T-cell (primary cell): ENCODE data around the gene ITPRIPL2. TPM values are rescaled to one million over a fixed set of nuclear protein-coding genes. Genes with fewer than 3 reads are reported as not detected.

Experiments
- ATAC-seq, 4 experiments: fragments of 200-7000 bp in 3 of 4; fragments of 150-1000 bp in 1 of 4; cut with Tn5 transposase; replicated peaks in 1 of 4; 1 replicate in 3 of 4; 2 replicates in 1 of 4; pipeline ENCODE4 v1.10.0; 2021; ENCODE audit warnings: moderate library complexity in 3 of 4, mild to moderate bottlenecking in 2 of 4, moderate number of reproducible peaks in 1 of 4
- CTCF ChIA-PET, 2 donors: fragments of 300-600 bp; sonication (Branson Sonifier 250); formaldehyde crosslinking; loops; one replicate each; lab custom pipeline; 2022; ENCODE audit warnings: antibody characterized with exemption in 2 of 2; lab: Charles Lee
- POLR2A ChIA-PET, 2 donors: fragments of 300-600 bp; sonication (Branson Sonifier 250); formaldehyde crosslinking; loops; one replicate each; lab custom pipeline; 2022; ENCODE audit warnings: antibody characterized with exemption in 2 of 2; lab: Charles Lee
- DNase-seq, 35 experiments: peaks; one replicate each; pipeline versions ENCODE4 v3.0.0 to v3.0.0-alpha.2; 2013 to 2023
- H3K27ac ChIP-seq: one replicate; pipeline ENCODE4 v1.5.1; 2013; ENCODE audit warnings: low read length
- H3K27me3 ChIP-seq, 2 experiments: replicated peaks in 1 of 2; 1 replicate in 1 of 2; 2 replicates in 1 of 2; pipeline versions ENCODE4 v1.6.1 to v1.7.0; 2013; ENCODE audit warnings: low read length in 1 of 2, mixed read lengths in 1 of 2; ENCODE audit not compliant: control insufficient read depth in 2 of 2, insufficient read depth in 2 of 2; ENCODE audit errors: extremely low read depth in 1 of 2
- H3K36me3 ChIP-seq, 2 donors: 1 replicate in 1 of 2; 2 replicates in 1 of 2; pipeline versions ENCODE4 v1.6.1 to v1.7.0; 2013; ENCODE audit warnings: low read length in 1 of 2; ENCODE audit not compliant: control insufficient read depth in 2 of 2, insufficient read depth in 1 of 2; ENCODE audit errors: extremely low read depth in 1 of 2
- H3K4me1 ChIP-seq, 2 experiments: 1 replicate in 1 of 2; 2 replicates in 1 of 2; pipeline versions ENCODE4 v1.6.1 to v1.7.0; 2013; ENCODE audit warnings: low read length in 2 of 2, mixed read lengths in 1 of 2; ENCODE audit not compliant: insufficient read depth in 2 of 2, control insufficient read depth in 1 of 2; ENCODE audit errors: extremely low read depth in 1 of 2
- H3K4me3 ChIP-seq, 2 donors: 1 replicate in 1 of 2; 2 replicates in 1 of 2; pipeline versions ENCODE4 v1.5.1 to v1.7.0; 2013; ENCODE audit warnings: mild to moderate bottlenecking in 2 of 2, low read length in 1 of 2, moderate library complexity in 1 of 2; ENCODE audit not compliant: control insufficient read depth in 1 of 2; ENCODE audit errors: extremely low read depth in 1 of 2
- H3K9me3 ChIP-seq: 2 replicates; pipeline ENCODE4 v1.7.0; 2013
- H3K27ac Mint-ChIP-seq, 2 donors: one replicate each; pipeline ENCODE4 v1.8.0; 2020 to 2021; ENCODE audit warnings: mild to moderate bottlenecking in 2 of 2, mixed read lengths in 2 of 2
- H3K27me3 Mint-ChIP-seq, 2 donors: one replicate each; pipeline ENCODE4 v1.8.0; 2021 to 2022; ENCODE audit warnings: mixed read lengths in 2 of 2
- H3K36me3 Mint-ChIP-seq: one replicate; pipeline ENCODE4 v1.8.0; 2021; ENCODE audit warnings: mixed read lengths
- H3K4me1 Mint-ChIP-seq, 3 donors: one replicate each; pipeline ENCODE4 v1.8.0; 2020 to 2022; ENCODE audit warnings: mixed read lengths in 3 of 3, mild to moderate bottlenecking in 1 of 3
- H3K4me3 Mint-ChIP-seq, 3 donors: one replicate each; pipeline ENCODE4 v1.8.0; 2020 to 2022; ENCODE audit warnings: mild to moderate bottlenecking in 3 of 3, mixed read lengths in 3 of 3, moderate library complexity in 3 of 3
- H3K9me3 Mint-ChIP-seq, 3 donors: one replicate each; pipeline ENCODE4 v1.8.0; 2020 to 2022; ENCODE audit warnings: mixed read lengths in 3 of 3
- WGBS: methylation state at CpG from one replicate; pipeline ENCODE4 v1.1.5; 2013; ENCODE audit warnings: missing lambda C conversion rate; ENCODE audit not compliant: insufficient coverage; 5-methylcytosine and 5-hydroxymethylcytosine counted together
- total RNA-seq, 35 experiments: library from RNA in 6 of 35; stranded (reverse) in 6 of 35; fragments of 120-200 nt in 1 of 35; gene quantifications; one replicate each; pipeline versions ENCODE4 v1.2.1 to v1.2.4 and lab custom pipeline; 2013 to 2026

ITPRIPL2 gene
- total RNA-seq, 5 donors from 2014 or later (not counting 1 experiment from before 2014, with no cell fraction given) = 0.53 to 2.7 (median 1.7) TPM

- CTCF ChIA-PET = no interaction called here
- peaks cover 23% of the 10 kb centered on the region for H3K36me3 Mint-ChIP-seq
- POLR2A ChIA-PET = no interaction called here
These were observed 40.4 kb upstream of the ITPRIPL2 start for GRCh38 chr16:19073344-19073743.

GRCh38 chr16:19073863-19074262 is 39.9 kb upstream of the ITPRIPL2 start:
- H3K36me3 ChIP-seq = peaks cover 3 to 18% of the 10 kb centered on the region in 2 donors
- no peaks in the 10 kb centered on the region for H3K9me3 Mint-ChIP-seq
- H3K36me3 Mint-ChIP-seq = peaks cover 27% of the 10 kb centered on the region
- H3K4me3 Mint-ChIP-seq = no peak overlapping the region
- no peak overlapping the region for H3K27ac Mint-ChIP-seq
- no peaks in the 10 kb centered on the region for H3K27me3 ChIP-seq
- CTCF ChIA-PET = interaction anchor here in 1 of 2 donors (0.6 kb wide), 1 partner anchor 167 kb away, joined by 5 read pairs; no protein-coding TSS in a partner anchor
- no peaks in the 10 kb centered on the region for H3K9me3 ChIP-seq
- WGBS = 78% methylated on average over 6 of the region's 7 CpGs
- H3K4me3 ChIP-seq = no peak overlapping the region
- H3K4me1 Mint-ChIP-seq = peaks cover 0 to 11% (median 5%) of the 10 kb centered on the region in 3 donors
- DNase-seq (no peak), ATAC-seq (no peak)
- H3K27me3 Mint-ChIP-seq = no peaks in the 10 kb centered on the region
- POLR2A ChIA-PET = no interaction called here
- no peaks in the 10 kb centered on the region for H3K4me1 ChIP-seq
- no peak overlapping the region for H3K27ac ChIP-seq

More at GRCh38 chr16:19073344-19073743, 40.4 kb upstream of the ITPRIPL2 start:
- H3K27me3 Mint-ChIP-seq = no peaks in the 10 kb centered on the region
- H3K9me3 ChIP-seq = no peaks in the 10 kb centered on the region
- ATAC-seq = no peak
- H3K27me3 ChIP-seq = no peaks in the 10 kb centered on the region
- H3K4me3 ChIP-seq = no peak overlapping the region
- no peaks in the 10 kb centered on the region for H3K9me3 Mint-ChIP-seq
- peaks cover 3 to 14% of the 10 kb centered on the region in 2 donors for H3K36me3 ChIP-seq
- no peak overlapping the region for H3K4me3 Mint-ChIP-seq
- H3K4me1 Mint-ChIP-seq = peaks cover 0 to 16% (median 9%) of the 10 kb centered on the region in 3 donors
- no peak overlapping the region for H3K27ac ChIP-seq
- DNase-seq = no peak
- no CpG with 5 or more reads among the region's 3 CpGs for WGBS
- no peak overlapping the region for H3K27ac Mint-ChIP-seq
- peaks cover 3% of the 10 kb centered on the region in 2 experiments for H3K4me1 ChIP-seq

- no peak overlapping the region for H3K27ac Mint-ChIP-seq
- H3K4me1 Mint-ChIP-seq = peaks cover 0 to 4% (median 0%) of the 10 kb centered on the region in 3 donors
- Histone ChIP-seq H3K4me3 (no peak overlapping the region), H3K27me3 (no peaks in the 10 kb centered on the region), H3K4me1 (no peaks in the 10 kb centered on the region), H3K36me3 (peaks cover 6 to 21% of the 10 kb centered on the region in 2 donors), H3K9me3 (no peaks in the 10 kb centered on the region), H3K27ac (no peak overlapping the region)
- no peaks in the 10 kb centered on the region for H3K9me3 Mint-ChIP-seq
- H3K4me3 Mint-ChIP-seq = no peak overlapping the region
- H3K36me3 Mint-ChIP-seq = peaks cover 35% of the 10 kb centered on the region
- POLR2A ChIA-PET = no interaction called here
- WGBS = 98% methylated on average over 7 of the region's 12 CpGs
- CTCF ChIA-PET = interaction anchor here in 1 of 2 donors (0.9 kb wide), 1 partner anchor 8 kb away, joined by 3 read pairs; the partner anchor contains the start of gene COQ7
- DNase-seq (no peak), ATAC-seq (no peak)
- H3K27me3 Mint-ChIP-seq = no peaks in the 10 kb centered on the region
These were observed 38.3 kb upstream of the ITPRIPL2 start for GRCh38 chr16:19075511-19075910.

DNA sequence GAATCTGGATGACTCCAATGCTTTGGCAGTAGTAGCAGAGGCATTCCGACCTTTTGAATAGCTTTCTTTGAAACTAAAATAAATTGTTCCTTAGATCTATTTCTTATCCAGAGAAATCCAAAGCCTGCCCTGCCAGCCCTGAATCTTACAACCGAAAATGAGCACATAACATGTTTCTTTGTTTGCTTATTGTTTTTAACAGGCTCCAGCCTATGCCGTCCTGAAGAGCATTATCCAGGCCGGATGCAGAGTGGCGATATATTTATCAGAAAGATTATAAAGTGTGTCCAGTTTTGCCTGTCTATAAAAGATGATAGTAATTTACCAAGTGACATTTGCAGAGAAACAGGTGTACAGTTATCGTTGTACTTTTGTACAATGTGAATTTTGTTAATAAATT is 35.9 kb upstream of the ITPRIPL2 start:
- DNase-seq (no peak), ATAC-seq (no peak)
- no peaks in the 10 kb centered on the region for H3K4me1 ChIP-seq
- ChIA-PET CTCF (no interaction called here), POLR2A (no interaction called here)
- no peaks in the 10 kb centered on the region for H3K9me3 ChIP-seq
- H3K36me3 ChIP-seq = peaks cover 6 to 23% of the 10 kb centered on the region in 2 donors
- Mint-ChIP-seq H3K27me3 (no peaks in the 10 kb centered on the region), H3K4me1 (no peaks in the 10 kb centered on the region), H3K4me3 (no peak overlapping the region), H3K9me3 (no peaks in the 10 kb centered on the region), H3K27ac (no peak overlapping the region), H3K36me3 (peaks cover 41% of the 10 kb centered on the region)
- no peak overlapping the region for H3K4me3 ChIP-seq
- H3K27ac ChIP-seq = no peak overlapping the region
- no peaks in the 10 kb centered on the region for H3K27me3 ChIP-seq
- WGBS = 94% methylated on average over 2 of the region's 6 CpGs

GRCh38 chr16:19083670-19084069 is 30.1 kb upstream of the ITPRIPL2 start:
- ATAC-seq (no peak), DNase-seq (no peak)
- Histone ChIP-seq H3K9me3 (no peaks in the 10 kb centered on the region), H3K4me1 (peaks cover 0 to 12% of the 10 kb centered on the region in 2 experiments), H3K36me3 (peaks cover 3 to 6% of the 10 kb centered on the region in 2 donors), H3K4me3 (no peak overlapping the region), H3K27ac (no peak overlapping the region), H3K27me3 (peaks cover 0 to 21% of the 10 kb centered on the region in 2 experiments)
- ChIA-PET POLR2A (interaction anchor here in 1 of 2 donors (0.5 kb wide), 1 partner anchor 15 kb away, joined by 6 read pairs; no protein-coding TSS in a partner anchor), CTCF (no interaction called here)
- 100% methylated on average over 1 of the region's 1 CpG for WGBS
- no peak overlapping the region for H3K27ac Mint-ChIP-seq
- H3K36me3 Mint-ChIP-seq = peaks cover 26% of the 10 kb centered on the region
- no peak overlapping the region for H3K4me3 Mint-ChIP-seq
- no peaks in the 10 kb centered on the region for H3K9me3 Mint-ChIP-seq
- H3K4me1 Mint-ChIP-seq = peaks cover 0 to 6% (median 6%) of the 10 kb centered on the region in 3 donors
- H3K27me3 Mint-ChIP-seq = peaks cover 0 to 13% of the 10 kb centered on the region in 2 donors

- Histone ChIP-seq H3K4me1 (peaks cover 0 to 12% of the 10 kb centered on the region in 2 experiments), H3K4me3 (no peak overlapping the region), H3K27ac (no peak overlapping the region), H3K9me3 (no peaks in the 10 kb centered on the region), H3K27me3 (peaks cover 0 to 23% of the 10 kb centered on the region in 2 experiments), H3K36me3 (peaks cover 2 to 3% of the 10 kb centered on the region in 2 donors)
- 100% methylated on average over 1 of the region's 3 CpGs for WGBS
- CTCF ChIA-PET = no interaction called here
- Mint-ChIP-seq H3K4me3 (no peak overlapping the region), H3K9me3 (no peaks in the 10 kb centered on the region), H3K4me1 (peaks cover 0 to 6% (median 6%) of the 10 kb centered on the region in 3 donors), H3K27ac (no peak overlapping the region), H3K36me3 (peaks cover 22% of the 10 kb centered on the region), H3K27me3 (peaks cover 0 to 13% of the 10 kb centered on the region in 2 donors)
- POLR2A ChIA-PET = interaction anchor here (0.5 to 0.7 kb wide), 2 partner anchors 15 to 32 kb away, joined by 4 to 6 read pairs; no protein-coding TSS in a partner anchor
- ATAC-seq (no peak), DNase-seq (no peak)
These were observed 29.6 kb upstream of the ITPRIPL2 start for GRCh38 chr16:19084139-19084538.
